K562 (cell line): ENCODE data around the gene UQCRHL. TPM values are rescaled to one million over a fixed set of nuclear protein-coding genes. Genes with fewer than 3 reads are reported as not detected.

Experiments
- ATAC-seq: fragments of 200-7000 bp; cut with Tn5 transposase; 3 replicates; pipeline ENCODE4 v1.9.1; 2020; ENCODE audit warnings: moderate library complexity
- BruUV-seq: library from RNA; stranded (reverse); fragments of 400-500 nt; replicated peaks from 2 replicates; lab custom pipeline; 2021; lab: Mats Ljungman, UMichigan
- CTCF ChIA-PET: fragments of 300-600 bp; formaldehyde crosslinking; extraction: SDS; loops from one replicate; lab custom pipeline; 2021; ENCODE audit warnings: low intra/inter-chr PET ratio; lab: Yijun Ruan, JAX
- POLR2A ChIA-PET: fragments of 300-600, 350-650 bp; sonication (Branson Sonifier 250); formaldehyde crosslinking; extraction: SDS; loops from one replicate; lab custom pipeline; 2021; ENCODE audit warnings: antibody characterized with exemption, inconsistent platforms; lab: Yijun Ruan, JAX
- DNase-seq, 4 experiments: peaks; one replicate each; pipeline versions ENCODE4 v3.0.0 to v3.0.0-alpha.2; 2011 to 2018; ENCODE audit warnings: low spot score in 3 of 4, mixed read lengths in 3 of 4; ENCODE audit errors: extremely low read depth in 1 of 4
- FAIRE-seq: peaks from 2 replicates; lab custom pipeline; 2011; peaks lifted over from hg19 to GRCh38; lab: Jason Lieb, UNC
- H2AFZ ChIP-seq: 2 replicates; pipeline ENCODE4 v1.6.0; 2011; ENCODE audit warnings: low read depth, low read length, control low read depth, inconsistent platforms
- H3K27ac ChIP-seq: fragments of 200-600 bp; 3 replicates; pipeline ENCODE4 v1.8.0; 2011; ENCODE audit warnings: low read depth, mild to moderate bottlenecking, control low read depth, inconsistent platforms, low read length, moderate library complexity, mixed read lengths; ENCODE audit errors: extremely low read depth
- H3K27me3 ChIP-seq, 2 experiments: fragments of 300-600 bp in 1 of 2; 2 replicates in 1 of 2; 3 replicates in 1 of 2; pipeline versions ENCODE4 v1.6.0 to v1.8.0; 2011; ENCODE audit warnings: inconsistent platforms in 2 of 2, low read length in 2 of 2, mild to moderate bottlenecking in 1 of 2, mixed read lengths in 1 of 2, moderate library complexity in 1 of 2; ENCODE audit not compliant: control insufficient read depth in 2 of 2, insufficient read depth in 2 of 2
- H3K36me3 ChIP-seq: fragments of 300-600 bp; 3 replicates; pipeline ENCODE4 v1.8.0; 2011; ENCODE audit warnings: mild to moderate bottlenecking, low read length, inconsistent platforms; ENCODE audit not compliant: control insufficient read depth, insufficient read depth
- H3K4me1 ChIP-seq, 2 experiments: fragments of 200-600 bp in 1 of 2; replicated peaks in 1 of 2; 2 replicates in 1 of 2; 3 replicates in 1 of 2; pipeline versions ENCODE4 v1.5.1 to v1.8.0; 2011; ENCODE audit warnings: inconsistent platforms in 2 of 2, low read length in 2 of 2, mild to moderate bottlenecking in 1 of 2, mixed read lengths in 1 of 2, moderate library complexity in 1 of 2; ENCODE audit not compliant: control insufficient read depth in 2 of 2, insufficient read depth in 2 of 2
- H3K4me2 ChIP-seq: 2 replicates; pipeline ENCODE4 v1.6.1; 2011; ENCODE audit warnings: low read length, control low read depth, inconsistent platforms, mixed read lengths; ENCODE audit not compliant: insufficient read depth
- H3K4me3 ChIP-seq: fragments of 200-600 bp; sonication (generic), shearing (Covaris generic); 2 replicates; pipeline ENCODE4 v1.5.1; 2016; ENCODE audit warnings: control low read depth, inconsistent platforms
- H3K79me2 ChIP-seq: fragments of 200-600 bp; 3 replicates; pipeline ENCODE4 v1.8.0; 2011; ENCODE audit warnings: low read length, inconsistent platforms; ENCODE audit not compliant: control insufficient read depth, insufficient read depth
- H3K9ac ChIP-seq, 2 experiments: 2 replicates each; pipeline versions ENCODE4 v1.6.0 to v1.6.1; 2011; ENCODE audit warnings: low read depth in 2 of 2, low read length in 2 of 2, control low read depth in 1 of 2, inconsistent platforms in 1 of 2, mild to moderate bottlenecking in 1 of 2, mixed read lengths in 1 of 2; ENCODE audit not compliant: insufficient read depth in 1 of 2
- H3K9me1 ChIP-seq: one replicate; pipeline ENCODE4 v1.6.0; 2011; ENCODE audit warnings: inconsistent platforms, mild to moderate bottlenecking, low read length, moderate library complexity; ENCODE audit not compliant: control insufficient read depth, insufficient read depth
- H3K9me3 ChIP-seq: replicated peaks from 2 replicates; pipeline ENCODE4 v1.5.1; 2011; ENCODE audit warnings: low read depth, low read length, inconsistent platforms; ENCODE audit not compliant: control insufficient read depth, insufficient read depth
- H4K20me1 ChIP-seq: replicated peaks from 2 replicates; pipeline ENCODE4 v1.6.1; 2011; ENCODE audit warnings: low read length, inconsistent platforms, mixed read lengths; ENCODE audit not compliant: control insufficient read depth, insufficient read depth
- ADNP ChIP-seq: fragments of 200-800 bp; sonication (Bioruptor generic); IDR thresholded peaks from 2 replicates; pipeline ENCODE4 v1.6.1; 2016; ENCODE audit warnings: missing genetic modification characterization, missing compliant biosample characterization
- BCOR ChIP-seq: fragments of 450-650 bp; IDR thresholded peaks from 2 replicates; pipeline ENCODE4 v1.6.1; 2016
- KDM1A ChIP-seq, 2 experiments: fragments of 450-650 bp; IDR thresholded peaks; 2 replicates each; pipeline ENCODE4 v1.6.1; 2016; ENCODE audit warnings: mild to moderate bottlenecking in 2 of 2
- POU5F1 ChIP-seq: fragments of 150-350 bp; IDR thresholded peaks from 2 replicates; pipeline ENCODE4 v1.6.1; 2014; ENCODE audit warnings: borderline replicate concordance, low read length, low read depth, mild to moderate bottlenecking; ENCODE audit not compliant: partially characterized antibody
- RBM25 ChIP-seq: fragments of 200-400 bp; formaldehyde crosslinking; IDR thresholded peaks from 2 replicates; pipeline ENCODE4 v1.6.1; 2018; ENCODE audit warnings: low read length, low read depth, moderate library complexity; ENCODE audit not compliant: severe bottlenecking
- ZNF121 ChIP-seq: sonication (generic); formaldehyde crosslinking; conservative IDR thresholded peaks from 2 replicates; pipeline ENCODE4 v1.8.0; 2022; ENCODE audit warnings: missing genetic modification reagents
- WGBS: fragments of 100-300 bp; shearing (Covaris generic); methylation state at CpG from one replicate; pipeline ENCODE4 v1.1.6; 2016; ENCODE audit warnings: low coverage, mixed read lengths; ENCODE audit not compliant: insufficient coverage; ENCODE audit errors: missing lambda C conversion rate; 5-methylcytosine and 5-hydroxymethylcytosine counted together
- in situ Hi-C: fragments of 300-500 bp; cut with MboI; formaldehyde crosslinking; loops from 4 replicates; pipeline ENCODE4 v1.15.0; 2018; ENCODE audit warnings: inconsistent platforms, mixed read lengths
- intact Hi-C: fragments of 100-400 bp; cut with micrococcal nuclease; formaldehyde crosslinking; loops from 2 replicates; pipeline ENCODE4 v1.14.2; 2022
- polyA plus RNA-seq, 8 experiments: library from polyadenylated mRNA; depleted of rRNA in 4 of 8; stranded (reverse) in 5 of 8; unstranded in 3 of 8; fragments of >200 nt; fragmentation: Nextera tagmentation in 2 of 8; fragmentation: Illumina TruSeq in 1 of 8; extraction: Ambion mirVana in 2 of 8; extraction: Trizol in 1 of 8; gene quantifications; 2 replicates each; pipeline versions ENCODE4 v1.2.1 to v1.2.3, GENCODE V29; 2011 to 2014; ENCODE audit warnings: inconsistent platforms in 1 of 8, missing spikeins in 1 of 8
- total RNA-seq, 7 experiments: library from RNA; depleted of rRNA in 6 of 7; stranded (reverse); fragments of >200 nt in 6 of 7; fragmentation: Illumina TruSeq in 2 of 7; extraction: Trizol in 2 of 7; gene quantifications; 2 replicates each; pipeline versions ENCODE4 v1.2.1 to v1.2.3, GENCODE V29; 2011 to 2021; ENCODE audit warnings: low replicate concordance in 1 of 7
- TF ChIP-seq, protein P1 (sequence below): conservative IDR thresholded peaks from 2 replicates; pipeline ENCODE4 v1.6.1; 2011; ENCODE audit warnings: low read depth, mild to moderate bottlenecking, low read length; ENCODE audit not compliant: control insufficient read depth

Gene UQCRHL
- total and polyA plus RNA-seq, 9 of the 15 experiments (the other 6 are each of a cell fraction or from before 2014, with no cell fraction given): 5.1 to 41.3 (median 21.8) TPM

DNA sequence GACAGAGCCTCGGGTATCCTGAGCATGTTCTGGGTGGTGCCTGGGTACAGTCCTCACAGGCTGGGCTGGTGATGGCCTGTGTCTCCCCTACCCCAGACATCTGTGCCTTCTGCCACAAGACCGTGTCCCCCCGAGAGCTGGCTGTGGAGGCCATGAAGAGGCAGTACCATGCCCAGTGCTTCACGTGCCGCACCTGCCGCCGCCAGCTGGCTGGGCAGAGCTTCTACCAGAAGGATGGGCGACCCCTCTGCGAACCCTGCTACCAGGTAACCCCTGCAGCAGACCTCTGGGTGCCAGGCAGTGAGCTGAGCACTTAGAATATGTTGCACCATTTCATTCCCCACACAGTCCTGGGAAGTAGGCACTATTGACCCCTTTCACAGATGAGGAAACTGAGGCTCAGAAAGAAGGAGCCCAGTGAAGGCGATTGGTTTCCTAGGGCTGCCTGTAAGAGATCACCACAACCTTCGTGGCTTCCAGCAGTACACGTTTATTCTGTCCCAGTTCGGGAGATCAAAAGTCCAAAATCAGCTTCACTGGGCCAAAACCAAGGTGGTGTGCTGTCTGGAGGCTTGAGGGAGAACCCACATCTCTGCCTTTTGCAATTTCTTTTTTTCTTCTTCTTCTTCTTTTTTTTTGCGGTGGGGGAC is 37.0 kb downstream of the UQCRHL start:
- Histone ChIP-seq H3K27ac (no peak overlapping the region), H3K79me2 (no peaks in the 10 kb centered on the region), H3K4me1 (peaks cover 0 to 10% of the 10 kb centered on the region in 2 experiments; a peak in 3 of 5 replicates), H3K4me3 (no peak overlapping the region), H2AFZ (no peak overlapping the region), H3K4me2 (no peak overlapping the region), H4K20me1 (0 out of 2 replicates have a peak, but pooled peaks cover 1% of the 10 kb centered on the region), H3K27me3 (peaks cover 27 to 65% of the 10 kb centered on the region in 2 experiments), H3K9ac (no peak overlapping the region), H3K9me3 (no peaks in the 10 kb centered on the region; the same call in 1 of the 2 replicates), H3K9me1 (no peaks in the 10 kb centered on the region), H3K36me3 (no peaks in the 10 kb centered on the region)
- 8% methylated on average over 14 of the region's 14 CpGs for WGBS
- no TSS peak for BruUV-seq
- FAIRE-seq (no peak), DNase-seq (no peak), ATAC-seq (no peak)
- in situ Hi-C loops: no loop called here
- ChIA-PET POLR2A (interaction anchor here (0.6 kb wide), 1 partner anchor 186 kb away, joined by 3 read pairs; no protein-coding TSS in a partner anchor), CTCF (no interaction called here)
- intact Hi-C loops: no loop called here
- TF ChIP-seq KDM1A (IDR thresholded peaks at IDR 0.05) (peak; percentile 22 to 38; a peak in 1 of 4 replicates), ADNP (peak; percentile 75), BCOR (peak; percentile 71; the same call in 1 of the 2 replicates), ZNF121 (CRISPR knock-in tag) (0 out of 2 replicates have a peak, but pooled peaks have one; percentile 6), RBM25 (peak; percentile 73), POU5F1 (no peak)
- TF ChIP-seq, protein P1, sequence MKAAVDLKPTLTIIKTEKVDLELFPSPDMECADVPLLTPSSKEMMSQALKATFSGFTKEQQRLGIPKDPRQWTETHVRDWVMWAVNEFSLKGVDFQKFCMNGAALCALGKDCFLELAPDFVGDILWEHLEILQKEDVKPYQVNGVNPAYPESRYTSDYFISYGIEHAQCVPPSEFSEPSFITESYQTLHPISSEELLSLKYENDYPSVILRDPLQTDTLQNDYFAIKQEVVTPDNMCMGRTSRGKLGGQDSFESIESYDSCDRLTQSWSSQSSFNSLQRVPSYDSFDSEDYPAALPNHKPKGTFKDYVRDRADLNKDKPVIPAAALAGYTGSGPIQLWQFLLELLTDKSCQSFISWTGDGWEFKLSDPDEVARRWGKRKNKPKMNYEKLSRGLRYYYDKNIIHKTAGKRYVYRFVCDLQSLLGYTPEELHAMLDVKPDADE: no peak
